HG03457 (cell line): ENCODE results near the gene THBS3.
"Not testable (repeated sequence)": the region's sequence is repeated elsewhere in the genome, so short reads cannot be mapped to it uniquely, and the experiment has no call there.

Source experiments
- ATAC-seq: cut with Tn5 transposase; IDR thresholded peaks from one replicate; pipeline ENCODE4 v1.9.1; 2021; ENCODE audit warnings: moderate number of reproducible peaks; ENCODE audit not compliant: unreplicated experiment

THBS3 gene

DNA sequence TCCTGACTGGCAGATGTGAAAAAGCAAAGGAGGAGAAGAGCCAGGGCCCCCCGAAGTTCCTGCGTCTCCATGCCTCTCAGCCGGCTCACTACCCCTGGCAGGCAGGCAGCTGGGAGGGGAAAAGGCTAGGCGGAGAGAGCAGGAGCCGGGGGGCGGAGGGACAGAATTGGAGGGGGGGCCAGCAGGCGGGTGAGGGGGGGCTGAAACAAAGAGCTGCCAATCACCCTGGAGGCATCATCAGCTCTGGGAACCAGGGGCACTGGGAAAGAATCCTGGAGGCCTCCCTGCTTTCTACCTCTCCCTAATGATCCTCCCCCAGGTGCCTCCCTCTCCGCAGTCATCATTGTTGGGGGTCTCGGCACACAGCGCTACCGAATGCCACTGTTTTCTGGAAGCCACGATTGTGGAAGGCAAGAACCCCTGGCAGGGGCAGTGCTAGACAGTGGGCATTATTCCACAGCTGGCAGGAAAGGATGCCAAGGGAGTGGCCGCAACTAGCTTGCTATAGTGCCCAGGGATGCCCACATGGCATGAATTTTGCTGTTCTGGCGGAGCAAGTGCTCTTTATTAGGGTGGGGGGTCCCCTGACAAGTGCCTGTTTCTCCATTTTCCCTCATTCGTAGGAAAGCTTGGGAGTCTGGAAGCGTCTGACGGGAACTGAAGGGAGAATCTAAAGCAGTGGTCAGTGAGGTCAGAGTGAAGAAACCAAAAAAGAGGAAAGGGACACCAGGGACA, at the start of gene THBS3:
THBS3 (minus strand) TSS at position 92 of the 735 bp plus-strand sequence; CDS start at position 71, 21 bp downstream.
- ATAC-seq, result no peak

DNA sequence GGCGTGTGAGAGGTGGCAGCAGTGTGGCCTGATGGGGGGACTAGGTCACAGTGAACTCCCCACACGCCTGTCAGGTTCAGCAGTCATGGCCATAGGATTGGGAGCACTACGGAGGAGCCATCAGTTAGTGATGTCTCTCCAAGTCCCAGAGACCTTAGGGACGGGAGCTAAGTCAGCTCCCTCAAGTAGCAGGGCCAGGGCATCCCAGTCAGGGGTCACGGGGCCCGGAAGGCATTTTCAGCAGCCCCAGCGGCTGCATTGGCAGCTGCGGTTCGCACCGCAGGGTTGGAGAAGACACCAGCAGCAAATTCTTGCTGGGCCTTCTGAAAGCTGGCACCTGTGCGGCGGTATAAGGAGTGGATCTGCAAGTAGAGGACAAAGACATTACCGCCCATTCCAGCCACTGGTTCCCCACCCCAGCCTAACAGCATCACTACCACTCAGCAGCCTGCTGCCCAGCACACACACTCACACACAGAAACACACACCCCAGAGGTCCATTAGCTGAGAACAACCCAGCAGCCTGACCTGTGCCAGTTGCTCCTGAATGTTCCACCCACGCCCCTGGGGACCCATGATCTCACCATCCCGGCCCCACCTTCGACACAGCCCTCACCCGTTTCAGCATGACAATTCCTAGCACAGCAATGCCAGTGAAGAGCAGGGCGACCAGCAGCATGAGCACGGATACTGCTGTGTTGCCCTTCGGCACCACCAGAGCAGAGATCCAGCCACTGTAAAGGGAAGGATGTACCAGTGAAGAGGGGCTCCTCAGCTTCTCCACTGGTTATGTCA, 48.6 kb upstream of the THBS3 start:
- no peak for ATAC-seq

DNA sequence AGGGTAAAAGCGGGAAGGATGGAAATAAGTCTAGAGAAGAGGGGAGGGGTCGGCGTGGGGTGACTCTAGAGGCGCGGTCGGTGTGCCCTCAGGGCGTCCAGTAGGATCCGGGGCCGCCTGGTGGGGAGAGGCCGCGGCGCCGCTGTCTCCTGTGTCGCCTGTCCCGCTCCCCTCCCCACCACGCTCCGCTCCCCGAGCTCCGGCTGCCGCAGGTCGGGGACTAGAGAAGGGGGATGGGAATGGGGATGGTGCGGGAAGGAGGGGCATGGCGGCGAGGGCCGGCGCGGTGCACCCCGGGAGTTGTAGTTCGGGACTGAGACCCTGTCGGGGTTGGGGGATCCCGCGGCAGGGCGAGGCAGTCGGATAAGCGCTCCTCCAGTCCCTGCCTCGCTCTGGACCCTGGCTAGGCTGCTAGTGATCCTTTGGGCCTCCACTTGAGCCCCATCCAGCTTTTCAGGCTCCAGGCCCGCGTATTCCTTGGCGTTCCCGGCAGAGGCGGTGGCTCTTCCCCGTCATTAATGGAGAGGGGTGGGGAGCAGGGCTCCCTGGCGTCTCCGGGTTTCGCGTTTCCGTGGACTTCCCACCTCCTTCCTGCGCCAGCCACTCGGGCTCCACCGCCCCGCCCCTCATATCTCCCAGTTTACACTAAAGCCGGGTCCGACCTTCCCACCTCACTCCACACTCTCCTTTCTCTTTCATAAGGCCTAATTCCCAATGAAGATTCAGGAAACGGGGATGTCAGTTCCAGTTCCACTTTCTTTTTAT, 47.7 kb upstream of the THBS3 start, which contains the start of gene ENTREP3:
ENTREP3 (minus strand) TSS at position 241 of the 765 bp plus-strand sequence. CDS start 606 bp downstream, outside the sequence.
- no peak for ATAC-seq

DNA sequence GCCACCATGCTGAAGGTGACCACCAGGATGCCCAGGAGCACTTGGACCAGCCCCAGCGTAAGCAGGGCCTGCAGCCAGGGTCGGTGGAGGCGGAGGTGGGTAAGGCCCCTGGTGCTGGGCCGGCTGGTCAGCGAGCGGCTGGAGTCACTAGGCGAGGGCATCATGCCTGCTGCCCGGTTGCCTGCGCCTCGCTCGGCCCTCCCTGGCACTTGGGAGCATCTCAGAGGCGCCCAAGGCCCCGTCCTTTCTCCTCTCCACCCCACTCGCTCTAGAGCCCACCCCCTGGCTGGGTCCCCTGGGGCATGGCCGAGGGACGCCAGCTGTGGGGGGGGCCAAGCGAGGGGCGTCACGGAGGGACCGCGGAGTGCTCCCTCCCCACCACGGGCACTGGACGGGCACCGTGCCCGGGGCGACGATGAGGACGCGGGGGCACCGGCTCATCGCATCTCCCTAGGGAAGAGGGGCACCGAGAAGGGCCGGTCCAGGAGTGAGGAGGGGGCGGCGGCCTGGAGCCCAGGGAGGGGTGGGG, 47.1 kb upstream of the THBS3 start:
- ATAC-seq, result no peak

DNA sequence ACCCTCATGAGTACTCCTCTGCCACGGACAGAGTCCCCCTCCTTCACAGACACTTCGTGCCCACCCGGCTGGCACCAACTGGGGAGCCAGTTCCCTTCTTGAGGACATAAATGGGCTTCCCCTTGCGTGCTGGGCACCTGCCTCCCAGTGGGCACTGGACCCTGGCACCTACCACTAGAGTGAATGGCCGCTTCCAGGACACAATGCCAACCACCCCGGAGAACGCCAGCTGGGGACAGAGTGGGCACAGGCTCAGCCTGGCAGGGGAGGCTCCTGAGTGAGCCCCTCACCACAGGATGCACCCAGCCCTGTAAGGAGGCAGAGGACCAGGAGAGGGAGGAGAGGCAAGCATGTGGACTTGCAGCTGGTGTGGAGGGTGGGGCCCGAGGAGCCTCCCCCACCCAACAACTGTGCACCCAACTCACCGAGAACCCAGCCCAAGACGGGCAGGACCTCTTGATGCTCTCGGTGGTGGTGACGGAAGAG, 46.6 kb upstream of the THBS3 start:
- no peak for ATAC-seq

DNA sequence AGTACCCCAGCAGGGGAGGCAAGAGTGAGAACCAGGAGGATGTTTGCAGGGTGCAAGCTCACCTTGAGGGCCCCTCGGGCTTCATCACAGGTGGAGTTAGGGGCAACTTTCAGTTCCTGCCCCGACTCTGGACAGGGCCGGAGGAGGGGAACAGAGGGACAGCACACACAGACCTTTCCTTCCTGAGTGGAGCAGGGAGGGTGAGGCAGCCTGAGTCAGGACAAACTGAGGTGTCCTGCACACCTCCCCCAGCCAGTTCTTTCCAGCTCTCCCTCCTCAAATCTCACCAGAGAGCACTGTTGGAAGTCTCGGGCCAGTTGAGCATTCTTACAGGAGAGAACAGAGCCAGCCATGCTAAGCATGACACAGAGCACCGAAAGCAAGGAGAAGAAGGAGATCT, 46.1 kb upstream of the THBS3 start:
- no peak for ATAC-seq

DNA sequence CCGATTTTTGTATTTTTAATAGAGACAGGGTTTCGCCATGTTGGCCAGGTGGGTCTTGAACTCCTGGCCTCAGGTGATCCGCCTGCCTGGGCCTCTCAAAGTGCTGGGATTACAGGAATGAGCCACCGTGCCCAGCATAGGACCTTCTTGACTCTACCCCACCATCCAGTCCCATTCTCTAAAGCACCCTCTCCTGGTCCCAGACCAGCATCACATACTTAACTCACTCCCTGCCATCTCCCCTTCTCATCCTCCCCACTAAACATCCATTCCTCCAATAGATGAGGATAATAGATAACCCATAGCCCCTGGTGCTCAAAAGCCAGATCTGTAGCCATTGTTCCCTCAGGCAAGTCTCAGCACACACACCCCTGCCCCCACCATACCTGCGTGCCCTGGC, 45.5 kb upstream of the THBS3 start:
- no peak for ATAC-seq

DNA sequence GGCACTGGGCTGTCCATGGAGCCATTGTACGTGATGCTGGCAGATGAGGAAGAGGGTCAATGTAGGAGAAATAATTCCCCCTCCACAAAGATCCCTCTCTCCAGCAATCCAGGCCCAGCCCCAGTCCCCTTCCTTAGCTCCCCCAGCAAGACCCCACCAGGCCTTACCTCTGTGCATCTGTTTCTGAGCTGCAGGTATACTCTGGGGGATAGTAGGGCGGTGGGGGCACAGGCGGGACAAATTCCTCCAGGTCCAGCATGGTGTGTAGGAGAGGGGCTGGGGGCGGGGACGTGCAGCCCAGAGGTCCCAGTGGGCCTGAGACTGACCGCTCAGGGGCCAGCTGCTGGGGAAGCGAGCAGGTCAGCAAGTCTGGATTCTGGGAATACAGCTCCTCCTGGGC, 43.9 kb upstream of the THBS3 start:
- no peak for ATAC-seq

DNA sequence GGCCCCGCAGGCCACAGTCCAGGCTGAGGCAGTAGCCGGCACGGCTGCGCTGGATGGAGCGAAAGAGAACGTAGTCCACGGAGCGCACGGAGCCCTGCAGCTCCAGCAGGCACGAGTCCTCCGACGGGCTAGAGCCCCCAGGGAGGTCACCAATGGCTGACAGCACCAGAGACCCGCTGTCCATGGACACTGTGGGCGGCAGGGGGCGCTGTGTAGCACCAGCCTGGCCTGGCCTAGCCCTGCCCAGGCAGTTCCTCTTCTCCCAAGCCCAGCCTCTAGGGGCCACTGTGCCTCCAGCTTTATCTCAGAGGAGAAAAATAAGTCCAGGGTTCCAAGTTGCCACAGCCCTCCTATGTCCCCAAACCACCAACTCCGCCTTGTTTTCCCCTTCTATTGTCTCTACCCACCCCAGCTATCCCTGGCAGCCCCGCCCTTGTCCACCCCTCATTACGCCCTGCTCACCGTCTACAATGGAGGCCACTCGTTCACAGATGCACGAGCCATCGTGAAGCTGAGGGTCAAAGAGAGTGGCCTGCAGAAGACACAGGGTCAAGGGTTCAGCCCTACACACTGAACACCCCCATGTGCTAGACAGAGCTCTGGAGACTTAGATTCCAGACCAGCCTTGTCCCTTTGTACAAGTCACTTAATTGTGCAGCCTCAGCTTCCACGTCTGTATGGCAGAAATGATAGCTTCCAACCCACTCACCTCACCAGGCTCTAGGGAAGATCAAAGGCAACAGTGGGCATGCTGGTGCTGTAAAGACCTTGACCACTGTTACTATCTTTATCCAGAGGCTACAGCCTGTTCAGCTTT, 43.1 kb upstream of the THBS3 start:
- peak; percentile 70 for ATAC-seq

DNA sequence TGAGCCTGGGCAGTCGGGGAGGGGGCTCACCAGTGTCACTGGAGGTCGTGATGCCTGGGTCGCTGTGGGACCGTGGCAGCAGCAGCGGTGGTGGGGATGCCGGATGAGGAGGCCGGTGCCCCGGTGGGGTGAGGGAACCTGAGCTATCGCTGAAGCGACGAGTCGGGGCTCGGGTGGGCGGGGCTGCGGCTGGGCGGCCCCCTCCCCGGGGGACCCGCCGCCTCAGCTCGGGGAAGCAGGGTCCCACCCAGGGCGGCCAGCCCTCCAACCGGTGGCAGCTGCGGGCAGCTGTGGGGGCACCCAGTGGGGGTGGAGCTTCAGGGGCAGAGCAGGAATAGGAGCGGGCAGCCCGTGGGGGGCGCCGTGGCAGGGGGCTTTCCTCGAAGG, 42.5 kb upstream of the THBS3 start:
- ATAC-seq, result peak; percentile 12

DNA sequence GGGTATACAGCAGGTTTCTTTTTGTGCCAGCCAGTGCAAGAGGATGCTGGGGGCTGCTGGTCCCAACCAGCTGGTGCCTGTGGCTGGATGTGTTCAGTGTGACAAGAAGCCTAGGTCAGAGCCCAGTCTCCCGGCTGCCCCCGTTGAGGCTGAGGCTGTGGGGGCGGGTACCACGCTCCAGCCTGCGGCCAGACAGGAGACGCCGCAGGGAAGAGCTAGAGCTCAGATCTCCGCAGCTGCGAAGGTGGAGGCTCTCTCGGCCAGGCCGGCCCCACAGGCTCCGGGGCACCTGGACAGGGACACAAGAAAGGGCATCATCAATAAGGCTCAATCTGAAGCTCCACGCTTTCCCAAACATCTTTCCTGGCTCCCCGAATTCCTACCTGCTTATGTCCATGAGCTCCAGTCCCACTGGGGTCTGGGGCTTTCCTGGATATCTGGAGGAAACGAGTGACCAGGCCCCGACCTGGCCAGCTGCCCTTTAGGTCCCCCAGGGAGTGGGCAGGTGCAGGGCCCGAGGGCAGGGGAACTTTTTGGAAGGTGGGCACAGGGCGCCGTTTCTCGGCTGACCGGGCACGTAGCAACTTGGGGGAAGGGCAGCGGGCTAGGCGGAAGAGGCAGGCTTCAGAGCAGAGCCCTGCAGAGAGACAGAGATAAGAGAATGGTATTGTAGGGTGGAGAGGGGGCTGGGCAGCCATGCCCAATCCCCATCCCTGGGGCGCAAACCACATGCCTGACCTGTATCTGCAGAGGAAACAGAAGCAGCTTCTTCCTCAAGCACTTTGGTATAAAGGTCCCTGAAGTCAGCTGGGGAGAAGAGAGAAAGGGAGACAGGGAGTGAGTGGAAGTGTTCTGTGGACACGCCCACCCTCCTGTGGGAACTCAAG, 40.2 kb upstream of the THBS3 start:
- ATAC-seq, result no peak

DNA sequence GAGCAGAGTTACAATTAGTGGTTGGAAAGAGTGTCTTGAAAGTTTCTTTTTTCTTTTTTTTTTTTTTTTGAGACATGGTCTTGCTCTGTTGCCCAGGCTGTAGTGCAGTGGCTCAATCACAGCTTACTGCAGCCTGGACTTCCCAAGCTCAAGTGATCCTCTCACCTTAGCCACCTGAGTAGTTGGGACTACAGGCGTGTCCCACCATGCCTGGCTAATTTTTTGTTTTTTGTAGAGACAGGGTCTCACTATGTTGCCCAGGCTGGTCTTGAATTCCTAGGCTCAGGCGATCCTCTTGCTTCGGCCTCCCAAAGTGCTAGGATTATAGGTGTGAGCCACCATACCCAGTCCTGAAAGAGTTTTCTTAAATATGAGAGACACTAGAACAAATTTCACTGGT, 39.1 kb upstream of the THBS3 start:
- ATAC-seq, result not testable (repeated sequence)

DNA sequence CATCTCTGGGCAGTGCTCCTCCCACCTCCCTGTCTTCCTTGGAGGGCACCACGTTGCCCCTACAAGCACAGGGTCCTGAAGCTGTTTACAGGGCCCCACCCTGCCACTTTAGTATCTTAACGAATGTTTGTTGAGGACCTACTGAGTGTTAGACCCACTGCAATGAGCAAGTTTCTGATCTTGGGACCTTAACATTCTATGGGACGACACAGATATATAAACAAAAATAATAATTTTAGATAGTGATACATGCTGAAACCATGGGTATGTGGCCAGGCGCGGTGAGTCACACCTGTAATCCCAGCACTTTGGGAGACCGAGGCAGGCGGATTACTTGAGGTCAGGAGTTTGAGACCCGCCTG, 37.4 kb upstream of the THBS3 start:
- no peak for ATAC-seq

DNA sequence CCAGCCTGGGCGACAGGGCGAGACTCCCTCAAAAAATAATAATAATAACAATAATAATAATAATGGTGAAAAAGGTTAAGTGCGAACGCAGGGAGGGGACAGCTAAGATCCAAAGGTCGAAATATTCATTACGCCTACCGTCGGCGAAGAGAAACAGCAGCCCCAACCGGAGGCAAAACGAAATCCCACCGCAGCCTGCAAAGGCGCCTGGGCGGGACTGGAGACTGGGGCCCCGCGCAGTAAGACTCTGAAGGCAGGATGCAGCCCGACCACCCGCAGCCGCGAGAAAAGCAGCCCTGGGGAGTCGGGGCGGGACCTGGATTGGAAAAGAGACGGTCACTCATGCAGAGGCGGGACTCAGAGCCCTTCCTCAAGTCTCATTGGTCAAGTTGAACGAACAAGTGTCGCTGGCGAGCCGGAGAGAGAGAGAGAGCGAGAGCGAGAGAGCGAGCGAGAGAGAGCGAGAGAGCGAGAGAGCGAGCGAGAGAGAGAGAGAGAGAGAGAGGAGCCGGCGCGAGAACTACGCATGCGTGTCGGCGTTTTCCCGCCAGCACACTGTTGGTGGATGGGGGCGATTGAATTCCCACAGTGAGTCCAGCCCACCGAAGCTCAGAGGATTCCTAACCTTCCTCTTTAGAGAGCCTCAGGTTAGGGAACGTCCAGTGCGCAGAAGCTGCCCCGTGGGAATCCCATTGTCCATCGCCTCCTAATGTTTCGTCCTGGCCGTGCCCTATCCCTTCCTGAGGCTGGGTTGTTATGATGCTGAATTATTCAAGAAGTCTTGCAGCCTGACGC, 36.9 kb upstream of the THBS3 start:
- ATAC-seq, result peak; percentile 73

DNA sequence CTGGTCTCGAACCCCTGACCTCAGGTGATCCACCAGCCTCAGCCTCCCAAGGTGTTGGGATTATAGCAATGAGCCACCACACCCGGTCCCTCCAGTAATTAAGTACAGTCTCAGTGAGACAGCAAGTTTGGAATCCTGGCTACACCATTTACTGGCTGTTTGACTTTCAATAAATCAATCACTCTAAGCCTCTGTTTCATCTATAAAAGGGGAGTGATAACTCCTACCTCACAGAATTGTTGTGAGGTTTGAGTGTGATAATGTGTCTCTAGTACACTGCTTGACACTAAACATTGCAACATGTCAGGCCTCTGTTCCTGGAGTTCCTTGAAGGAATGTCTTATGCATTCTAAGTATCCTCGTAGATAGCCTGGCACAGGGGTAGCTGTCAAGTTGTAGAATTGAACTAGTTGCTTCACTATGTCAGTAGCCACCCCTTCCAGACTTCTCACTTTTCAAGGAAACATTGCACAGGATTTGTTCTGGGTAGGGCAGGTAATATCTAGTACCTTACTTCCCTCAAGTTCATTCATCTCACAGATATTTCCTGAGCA, 35.2 kb upstream of the THBS3 start:
- no peak for ATAC-seq

DNA sequence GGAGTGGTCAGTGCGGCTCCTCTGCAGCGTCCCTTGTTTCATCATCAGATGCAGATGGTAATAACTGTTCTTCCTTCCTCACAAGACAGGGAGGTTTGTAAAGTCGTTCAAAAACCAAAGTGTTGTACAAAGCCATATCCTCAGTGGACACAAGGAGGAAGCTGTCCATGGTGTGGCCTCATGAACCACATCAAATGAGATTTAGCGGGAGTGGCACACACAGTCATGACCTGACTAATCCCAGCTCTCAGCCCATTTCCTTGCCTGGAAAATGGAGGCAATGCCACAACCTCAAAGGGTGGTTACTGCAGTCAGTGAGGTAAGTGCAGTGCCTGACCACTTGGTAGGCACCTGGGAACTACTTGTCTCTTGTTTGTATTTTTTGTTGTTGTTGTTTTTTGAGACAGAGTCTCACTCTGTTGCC, 34.2 kb upstream of the THBS3 start:
- ATAC-seq, result no peak

DNA sequence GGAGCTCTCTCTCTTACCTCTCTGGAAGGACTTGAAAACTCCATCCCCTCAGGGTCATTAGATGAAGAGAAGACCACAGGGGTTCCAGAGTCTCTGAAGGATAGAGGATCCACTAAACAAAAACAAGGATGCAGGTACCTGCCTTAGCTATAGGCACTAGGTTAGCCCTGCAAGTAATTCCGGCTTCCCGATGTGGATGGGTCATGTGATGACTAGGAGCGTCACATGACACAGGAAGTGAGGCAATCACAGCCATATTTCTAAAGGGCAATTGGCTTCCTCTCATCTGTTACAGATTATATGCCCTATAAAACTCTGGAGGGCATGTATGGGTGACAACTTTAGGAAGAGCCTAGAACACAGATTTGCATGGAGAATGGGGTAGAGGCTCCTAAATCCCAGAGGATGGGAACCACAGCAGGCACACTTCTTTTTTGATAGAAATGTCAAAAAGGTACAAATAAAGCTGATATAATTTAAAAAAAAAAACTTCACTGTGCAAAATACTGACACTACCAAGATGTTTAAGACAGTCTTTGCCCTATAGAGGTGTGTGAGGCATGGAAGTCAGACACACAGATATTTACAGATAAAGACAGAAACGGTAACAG, 33.5 kb upstream of the THBS3 start:
- ATAC-seq, result no peak

DNA sequence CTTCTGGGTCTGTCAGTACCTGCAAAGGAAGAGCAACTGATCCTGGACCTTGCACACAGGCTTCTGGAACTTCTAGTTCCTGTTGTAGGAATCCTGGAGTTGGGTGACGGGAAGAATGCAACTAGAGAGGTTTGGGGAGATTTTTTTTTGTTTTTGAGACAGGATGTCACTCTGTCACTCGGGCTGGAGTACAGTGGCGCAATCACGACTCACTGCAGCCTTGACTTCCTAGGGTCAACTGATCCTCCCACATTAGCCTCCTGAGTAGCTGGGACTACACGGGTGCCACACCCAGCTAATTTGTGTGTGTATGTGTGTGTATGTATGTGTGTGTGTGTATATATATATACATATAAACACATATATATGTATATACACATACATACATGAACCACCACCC, 28.8 kb upstream of the THBS3 start:
- no peak for ATAC-seq
